ENCODE results near the gene ADAMTS13.

- TF ChIP-seq JUND (IDR thresholded peaks at IDR 0.05) (no peak), GABPA (IDR thresholded peaks at IDR 0.05 in 1 of 2, conservative IDR thresholded peaks at IDR 0.05 in 1 of 2) (no peak), CTCF (IDR thresholded peaks at IDR 0.05; ENCODE audit: low read depth, low read length, missing input control) (peak; percentile 87), TAF1 (conservative IDR thresholded peaks at IDR 0.05) (no peak), HNF4A (conservative IDR thresholded peaks at IDR 0.05) (no peak), ATF3 (IDR thresholded peaks at IDR 0.05) (no peak), ZBTB33 (IDR thresholded peaks at IDR 0.05) (no peak), SP1 (IDR thresholded peaks at IDR 0.05) (no peak), REST (IDR thresholded peaks at IDR 0.05) (no peak), RAD21 (IDR thresholded peaks at IDR 0.05) (peak; percentile 78 to 91), MAX (IDR thresholded peaks at IDR 0.05) (no peak), FOXA2 (IDR thresholded peaks at IDR 0.05) (no peak), FOXA1 (IDR thresholded peaks at IDR 0.05) (no peak), YY1 (IDR thresholded peaks at IDR 0.05) (no peak)
These were observed 15.5 kb upstream of the ADAMTS13 start for GRCh38 chr9:133406480-133407307.

Measured in liver (tissue), 3 donors.